ENCODE measurements around the gene KITLG. TPM values are rescaled to one million over a fixed set of nuclear protein-coding genes. Genes with fewer than 3 reads are reported as not detected.
"Not testable (repeated sequence)": the region's sequence is repeated elsewhere in the genome, so short reads cannot be mapped to it uniquely, and the experiment has no call there.

Gene KITLG
- total RNA-seq, 6 experiments from 2014 or later, result 0.67 to 2.8 (median 1.1) TPM

- no peaks in the 10 kb centered on the region for H3K4me1 ChIP-seq
- intact Hi-C loops (cut with DNase I), result no loop called here
- no peak for ATAC-seq
- TF ChIP-seq POLR2A (IDR thresholded peaks at IDR 0.05) (no peak), CTCF (IDR thresholded peaks at IDR 0.05) (no peak)
- no peaks in the 10 kb centered on the region for H3K36me3 ChIP-seq
- no peak for DNase-seq
- H3K27ac ChIP-seq, result no peak overlapping the region
- H3K27me3 ChIP-seq, result no peaks in the 10 kb centered on the region
- H3K9me3 ChIP-seq, result no peaks in the 10 kb centered on the region
- 90% methylated on average over 2 of the region's 2 CpGs for WGBS (ENCODE audit: insufficient coverage, low coverage, low lambda C conversion rate, missing lambda C conversion rate)
- no peak overlapping the region for H3K4me3 ChIP-seq
These were observed 70.4 kb downstream of the KITLG start for GRCh38 chr12:88509851-88510250.

GRCh38 chr12:88509347-88509746, 70.9 kb downstream of the KITLG start:
- WGBS (ENCODE audit: insufficient coverage, low coverage, low lambda C conversion rate, missing lambda C conversion rate), result 100% methylated on average over 3 of the region's 5 CpGs
- ATAC-seq (no peak), DNase-seq (no peak)
- H3K36me3 ChIP-seq, result no peaks in the 10 kb centered on the region
- H3K9me3 ChIP-seq, result no peaks in the 10 kb centered on the region
- H3K27ac ChIP-seq, result no peak overlapping the region
- no peak overlapping the region for H3K4me3 ChIP-seq
- intact Hi-C loops (cut with DNase I), result no loop called here
- TF ChIP-seq POLR2A (IDR thresholded peaks at IDR 0.05) (no peak), CTCF (IDR thresholded peaks at IDR 0.05) (no peak)
- no peaks in the 10 kb centered on the region for H3K27me3 ChIP-seq
- no peaks in the 10 kb centered on the region for H3K4me1 ChIP-seq

- H3K27me3 ChIP-seq; intact Hi-C loops (cut with DNase I); H3K27ac ChIP-seq; H3K36me3 ChIP-seq; H3K9me3 ChIP-seq; DNase-seq; ATAC-seq; H3K4me1 ChIP-seq; H3K4me3 ChIP-seq: not testable (repeated sequence)
- WGBS (ENCODE audit: insufficient coverage, low coverage, low lambda C conversion rate, missing lambda C conversion rate), result 94% methylated on average over 11 of the region's 12 CpGs
These were observed 72.4 kb downstream of the KITLG start for GRCh38 chr12:88507851-88508250.

GRCh38 chr12:88507270-88507669, 73.0 kb downstream of the KITLG start:
- 94% methylated on average over 1 of the region's 1 CpG for WGBS (ENCODE audit: insufficient coverage, low coverage, low lambda C conversion rate, missing lambda C conversion rate)

GRCh38 chr12:88505696-88506095, 74.6 kb downstream of the KITLG start:
- ATAC-seq (no peak), DNase-seq (no peak)
- WGBS (ENCODE audit: insufficient coverage, low coverage, low lambda C conversion rate, missing lambda C conversion rate), result 86% methylated on average over 2 of the region's 2 CpGs
- H3K36me3 ChIP-seq, result no peaks in the 10 kb centered on the region
- no peak overlapping the region for H3K27ac ChIP-seq
- no peak overlapping the region for H3K4me3 ChIP-seq
- H3K9me3 ChIP-seq, result no peaks in the 10 kb centered on the region
- intact Hi-C loops (cut with DNase I), result no loop called here
- no peaks in the 10 kb centered on the region for H3K27me3 ChIP-seq
- no peaks in the 10 kb centered on the region for H3K4me1 ChIP-seq
- TF ChIP-seq CTCF (IDR thresholded peaks at IDR 0.05) (no peak), POLR2A (IDR thresholded peaks at IDR 0.05) (no peak)

More at GRCh38 chr12:88507270-88507669, 73.0 kb downstream of the KITLG start:
- ATAC-seq (no peak), DNase-seq (no peak)
- Histone ChIP-seq H3K4me3 (no peak overlapping the region), H3K36me3 (no peaks in the 10 kb centered on the region), H3K27ac (no peak overlapping the region), H3K4me1 (no peaks in the 10 kb centered on the region), H3K9me3 (no peaks in the 10 kb centered on the region), H3K27me3 (no peaks in the 10 kb centered on the region)
- TF ChIP-seq CTCF (IDR thresholded peaks at IDR 0.05) (no peak), POLR2A (IDR thresholded peaks at IDR 0.05) (no peak)
- intact Hi-C loops (cut with DNase I), result no loop called here
